ENCODE results near the gene VMA21. TPM values are rescaled to one million over a fixed set of nuclear protein-coding genes. Genes with fewer than 3 reads are reported as not detected.

Gene VMA21
- total and polyA plus RNA-seq, 2 of the 4 experiments (the other 2 are of a cell fraction) = 12.3 to 28.5 TPM

GRCh38 chrX:151424505-151424904, 27.5 kb downstream of the VMA21 start:
- no peaks in the 10 kb centered on the region; the same call in 1 of the 2 replicates for H3K9me1 ChIP-seq (ENCODE audit: insufficient read depth, low read length)
- no peak overlapping the region for H3K23ac ChIP-seq (ENCODE audit: low read depth, low read length)
- ChIA-PET POLR2A (ENCODE audit: unreplicated experiment) (no interaction called here), CTCF (no interaction called here)
- dilution Hi-C loops (cut with HindIII; ENCODE audit: low sequenced_read_pairs, unreplicated experiment) = no loop called here
- DNase-seq = no peak
- H4K20me1 ChIP-seq (ENCODE audit: insufficient read depth, low read length) = no peaks in the 10 kb centered on the region
- H3K18ac ChIP-seq (ENCODE audit: low read depth, low read length) = no peak overlapping the region
- no peak overlapping the region for H2BK20ac ChIP-seq (ENCODE audit: low read depth, low read length)
- no peak overlapping the region for H2AK5ac ChIP-seq (ENCODE audit: low read depth, low read length)
- no peaks in the 10 kb centered on the region for H3K9me3 ChIP-seq (ENCODE audit: control insufficient read depth, insufficient read depth, low read length)
- no peak overlapping the region for H3K14ac ChIP-seq (replicated peaks; ENCODE audit: low read depth, low read length)
- BruUV-seq (replicated peaks) = no TSS peak
- ATAC-seq (ENCODE audit: low read depth) = no peak
- H2AK9ac ChIP-seq (replicated peaks; ENCODE audit: low read depth, low read length, poor library complexity) = no peak overlapping the region
- H2BK120ac ChIP-seq (ENCODE audit: low read depth, low read length) = no peak overlapping the region
- no peak overlapping the region for H4K5ac ChIP-seq (ENCODE audit: low read depth, low read length)
- intact Hi-C loops (cut with micrococcal nuclease) = no loop called here
- TF ChIP-seq FOS (IDR thresholded peaks at IDR 0.05; ENCODE audit: low read depth, low read length) (no peak), CTCF (conservative IDR thresholded peaks at IDR 0.05; ENCODE audit: low read depth, low read length) (no peak), MXI1 (IDR thresholded peaks at IDR 0.05; ENCODE audit: borderline replicate concordance, low read depth, low read length) (no peak), POLR2A (IDR thresholded peaks at IDR 0.05; ENCODE audit: low read depth, low read length) (no peak), CEBPB (IDR thresholded peaks at IDR 0.05; ENCODE audit: low read depth, low read length) (no peak), SMC3 (IDR thresholded peaks at IDR 0.05; ENCODE audit: low read depth, low read length) (no peak), MAFK (IDR thresholded peaks at IDR 0.05; ENCODE audit: low read depth, low read length) (no peak), ELK1 (IDR thresholded peaks at IDR 0.05; ENCODE audit: borderline replicate concordance, low read depth, low read length) (no peak), RFX5 (IDR thresholded peaks at IDR 0.05; ENCODE audit: low read depth, low read length) (no peak), MAZ (IDR thresholded peaks at IDR 0.05; ENCODE audit: borderline replicate concordance, low read depth, low read length) (no peak), BHLHE40 (IDR thresholded peaks at IDR 0.05; ENCODE audit: low read depth, low read length) (no peak), RCOR1 (IDR thresholded peaks at IDR 0.05; ENCODE audit: insufficient replicate concordance, low read length) (no peak), USF2 (IDR thresholded peaks at IDR 0.05; ENCODE audit: low read depth, low read length) (no peak)
- H3K4ac ChIP-seq (ENCODE audit: low read depth, low read length) = no peak overlapping the region
- H3K79me1 ChIP-seq (ENCODE audit: low read depth in 1 of 2, low read length in 2 of 2) = no peaks in the 10 kb centered on the region
- no peak overlapping the region for H3K9ac ChIP-seq (ENCODE audit: low read depth, low read length)
- H3K27me3 ChIP-seq (ENCODE audit: control insufficient read depth, insufficient read depth, low read length) = no peaks in the 10 kb centered on the region
- H2AFZ ChIP-seq (replicated peaks; ENCODE audit: low read length, poor library complexity) = no peak overlapping the region
- no peak overlapping the region for H4K8ac ChIP-seq (ENCODE audit: low read depth in 2 of 2, low read length in 2 of 2)
- H3K56ac ChIP-seq (ENCODE audit: extremely low read depth, insufficient read depth, low read length) = no peak overlapping the region
- no peak overlapping the region for H3K4me2 ChIP-seq (ENCODE audit: low read depth, low read length)
- no peaks in the 10 kb centered on the region for H3K36me3 ChIP-seq (ENCODE audit: control insufficient read depth, insufficient read depth, low read length)
- H4K91ac ChIP-seq (ENCODE audit: insufficient read depth, low read depth, low read length) = no peak overlapping the region
- H3K27ac ChIP-seq (ENCODE audit: insufficient read depth, low read length) = no peak overlapping the region
- no peak overlapping the region for H2BK5ac ChIP-seq (ENCODE audit: low read depth, low read length, poor library complexity, severe bottlenecking)
- in situ Hi-C loops (cut with MboI; ENCODE audit: low sequenced_read_pairs) = no loop called here
- no CpG with 5 or more reads among the region's 2 CpGs for WGBS, 2 experiments (ENCODE audit: extremely low coverage in 2 of 2, insufficient read length in 1 of 2)
- no peak overlapping the region for H3K4me3 ChIP-seq (ENCODE audit: insufficient read depth, low read depth, low read length)
- no peak overlapping the region for H2BK15ac ChIP-seq (ENCODE audit: low read depth, low read length)
- H3K4me1 ChIP-seq (ENCODE audit: control insufficient read depth, insufficient read depth, low read length) = no peaks in the 10 kb centered on the region

All from IMR-90 (cell line).